NB4 (cell line): ENCODE data around the gene MRFAP1L1.

Source experiments
- POLR2A ChIP-seq: IDR thresholded peaks from 2 replicates; pipeline ENCODE4 v1.6.1; 2011; ENCODE audit warnings: mild to moderate bottlenecking; ENCODE audit not compliant: insufficient read length; ENCODE audit errors: extremely low read depth
- TF ChIP-seq, protein P1 (sequence below): IDR thresholded peaks from one replicate; pipeline ENCODE4 v1.5.1; 2012; ENCODE audit warnings: low read depth, low read length

GRCh38 chr4:6665320-6665654 lies 44.4 kb downstream of the MRFAP1L1 start:
- TF ChIP-seq, protein P1, sequence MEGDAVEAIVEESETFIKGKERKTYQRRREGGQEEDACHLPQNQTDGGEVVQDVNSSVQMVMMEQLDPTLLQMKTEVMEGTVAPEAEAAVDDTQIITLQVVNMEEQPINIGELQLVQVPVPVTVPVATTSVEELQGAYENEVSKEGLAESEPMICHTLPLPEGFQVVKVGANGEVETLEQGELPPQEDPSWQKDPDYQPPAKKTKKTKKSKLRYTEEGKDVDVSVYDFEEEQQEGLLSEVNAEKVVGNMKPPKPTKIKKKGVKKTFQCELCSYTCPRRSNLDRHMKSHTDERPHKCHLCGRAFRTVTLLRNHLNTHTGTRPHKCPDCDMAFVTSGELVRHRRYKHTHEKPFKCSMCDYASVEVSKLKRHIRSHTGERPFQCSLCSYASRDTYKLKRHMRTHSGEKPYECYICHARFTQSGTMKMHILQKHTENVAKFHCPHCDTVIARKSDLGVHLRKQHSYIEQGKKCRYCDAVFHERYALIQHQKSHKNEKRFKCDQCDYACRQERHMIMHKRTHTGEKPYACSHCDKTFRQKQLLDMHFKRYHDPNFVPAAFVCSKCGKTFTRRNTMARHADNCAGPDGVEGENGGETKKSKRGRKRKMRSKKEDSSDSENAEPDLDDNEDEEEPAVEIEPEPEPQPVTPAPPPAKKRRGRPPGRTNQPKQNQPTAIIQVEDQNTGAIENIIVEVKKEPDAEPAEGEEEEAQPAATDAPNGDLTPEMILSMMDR, result no peak
- no peak for TF ChIP-seq POLR2A
